HEK293 (cell line): ENCODE data around the gene ANAPC2.

Experiments
- CTCF ChIA-PET: fragments of 350-600 bp; formaldehyde crosslinking; extraction: SDS; loops from one replicate; lab custom pipeline; 2021; ENCODE audit warnings: antibody characterized with exemption; lab: Yijun Ruan, JAX
- POLR2A ChIA-PET: fragments of 300-600 bp; formaldehyde crosslinking; extraction: SDS; loops from one replicate; lab custom pipeline; 2020; ENCODE audit warnings: antibody characterized with exemption, inconsistent platforms; lab: Yijun Ruan, JAX
- H3K27ac ChIP-seq: fragments of 200-500 bp; sonication (Bioruptor generic); 2 replicates; pipeline ENCODE4 v1.5.1; 2014; ENCODE audit warnings: low read depth, low read length, control low read depth, inconsistent platforms; ENCODE audit errors: extremely low read depth
- H3K36me3 ChIP-seq, 2 experiments: fragments of 200-500 bp in 1 of 2; sonication (Bioruptor generic) in 1 of 2; 1 replicate in 1 of 2; 2 replicates in 1 of 2; pipeline ENCODE4 v1.5.1; 2014 to 2017; ENCODE audit warnings: inconsistent platforms in 2 of 2, low read length in 2 of 2; ENCODE audit not compliant: control insufficient read depth in 2 of 2, insufficient read depth in 1 of 2
- H3K4me1 ChIP-seq: fragments of 200-500 bp; sonication (Bioruptor generic); 2 replicates; pipeline ENCODE4 v1.5.1; 2014; ENCODE audit warnings: mild to moderate bottlenecking, low read length, inconsistent platforms; ENCODE audit not compliant: control insufficient read depth, insufficient read depth
- H3K4me3 ChIP-seq: 2 replicates; pipeline ENCODE4 v1.5.1; 2011; ENCODE audit warnings: low read depth, mild to moderate bottlenecking, control low read depth, low read length, moderate library complexity
- H3K9me3 ChIP-seq: fragments of 200-500 bp; sonication (Bioruptor generic); 2 replicates; pipeline ENCODE4 v1.5.1; 2014; ENCODE audit warnings: low read depth, low read length, inconsistent platforms; ENCODE audit not compliant: control insufficient read depth, insufficient read depth
- GLIS2 ChIP-seq: fragments of 450-650 bp; formaldehyde crosslinking; IDR thresholded peaks from 2 replicates; pipeline ENCODE4 v1.5.1; 2016; ENCODE audit warnings: missing biosample characterization, missing genetic modification characterization
- KLF8 ChIP-seq: fragments of 450-650 bp; formaldehyde crosslinking; IDR thresholded peaks from 2 replicates; pipeline ENCODE4 v1.5.1; 2016; ENCODE audit warnings: missing biosample characterization, missing genetic modification characterization
- SP2 ChIP-seq: fragments of 450-650 bp; formaldehyde crosslinking; IDR thresholded peaks from 2 replicates; pipeline ENCODE4 v1.5.1; 2016; ENCODE audit warnings: missing biosample characterization, missing genetic modification characterization
- SP3 ChIP-seq: fragments of 450-650 bp; formaldehyde crosslinking; IDR thresholded peaks from 2 replicates; pipeline ENCODE4 v1.5.1; 2016; ENCODE audit warnings: missing biosample characterization, missing genetic modification characterization
- TCF7L2 ChIP-seq: IDR thresholded peaks from 2 replicates; pipeline ENCODE4 v1.6.1; 2011; ENCODE audit warnings: low read depth, mild to moderate bottlenecking, inconsistent platforms, low read length, moderate library complexity, borderline replicate concordance
- YY2 ChIP-seq: fragments of 450-650 bp; formaldehyde crosslinking; IDR thresholded peaks from 2 replicates; pipeline ENCODE4 v1.5.1; 2016; ENCODE audit warnings: missing biosample characterization, missing genetic modification characterization
- ZBTB17 ChIP-seq: fragments of 450-650 bp; formaldehyde crosslinking; IDR thresholded peaks from 2 replicates; pipeline ENCODE4 v1.5.1; 2016; ENCODE audit warnings: missing biosample characterization, missing genetic modification characterization
- ZBTB48 ChIP-seq: fragments of 450-650 bp; formaldehyde crosslinking; IDR thresholded peaks from 2 replicates; pipeline ENCODE4 v1.5.1; 2016; ENCODE audit warnings: missing biosample characterization, missing genetic modification characterization
- ZBTB8A ChIP-seq: fragments of 450-650 bp; formaldehyde crosslinking; IDR thresholded peaks from 2 replicates; pipeline ENCODE4 v1.5.1; 2016; ENCODE audit warnings: missing biosample characterization, missing genetic modification characterization
- ZNF174 ChIP-seq: fragments of 450-650 bp; formaldehyde crosslinking; IDR thresholded peaks from 2 replicates; pipeline ENCODE4 v1.5.0; 2017; ENCODE audit warnings: missing biosample characterization, mild to moderate bottlenecking, missing genetic modification characterization
- ZNF211 ChIP-seq: fragments of 450-650 bp; formaldehyde crosslinking; IDR thresholded peaks from 2 replicates; pipeline ENCODE4 v1.5.1; 2016; ENCODE audit warnings: low read depth, missing biosample characterization, missing genetic modification characterization
- ZNF24 ChIP-seq: fragments of 450-650 bp; formaldehyde crosslinking; IDR thresholded peaks from 2 replicates; pipeline ENCODE4 v1.5.1; 2016; ENCODE audit warnings: missing biosample characterization, missing genetic modification characterization
- ZNF394 ChIP-seq: fragments of 450-650 bp; formaldehyde crosslinking; IDR thresholded peaks from 2 replicates; pipeline ENCODE4 v1.5.1; 2016; ENCODE audit warnings: missing biosample characterization, missing genetic modification characterization, mild to moderate bottlenecking, moderate library complexity, borderline replicate concordance
- ZNF433 ChIP-seq: fragments of 450-650 bp; formaldehyde crosslinking; IDR thresholded peaks from 2 replicates; pipeline ENCODE4 v1.5.1; 2016; ENCODE audit warnings: missing biosample characterization, missing genetic modification characterization, low read depth
- ZNF600 ChIP-seq: fragments of 450-650 bp; formaldehyde crosslinking; IDR thresholded peaks from 2 replicates; pipeline ENCODE4 v1.5.1; 2016; ENCODE audit warnings: missing biosample characterization, missing genetic modification characterization
- ZNF658 ChIP-seq: fragments of 450-650 bp; formaldehyde crosslinking; IDR thresholded peaks from 2 replicates; pipeline ENCODE4; 2016; ENCODE audit warnings: missing biosample characterization, missing genetic modification characterization
- ZNF768 ChIP-seq: fragments of 450-650 bp; formaldehyde crosslinking; IDR thresholded peaks from 2 replicates; pipeline ENCODE4 v1.5.1; 2018; ENCODE audit warnings: missing biosample characterization, mild to moderate bottlenecking, missing genetic modification characterization
- ZNF777 ChIP-seq: fragments of 450-650 bp; formaldehyde crosslinking; IDR thresholded peaks from 2 replicates; pipeline ENCODE4 v1.5.1; 2017; ENCODE audit warnings: missing biosample characterization, missing genetic modification characterization, borderline replicate concordance
- TF ChIP-seq, protein P1 (sequence below): fragments of 450-650 bp; formaldehyde crosslinking; IDR thresholded peaks from 2 replicates; pipeline ENCODE4 v1.5.1; 2017; ENCODE audit warnings: missing biosample characterization, missing genetic modification characterization
- TF ChIP-seq, protein P2 (sequence below): fragments of 450-650 bp; formaldehyde crosslinking; optimal IDR thresholded peaks from 2 replicates; pipeline ENCODE3; 2016; ENCODE audit warnings: missing biosample characterization, mild to moderate bottlenecking, missing genetic modification characterization
- TF ChIP-seq, protein P3 (sequence below): IDR thresholded peaks from 2 replicates; pipeline ENCODE4 v1.6.1; 2011; ENCODE audit warnings: mild to moderate bottlenecking, low read depth, low read length, borderline replicate concordance
- TF ChIP-seq, protein P4 (sequence below): fragments of 450-650 bp; formaldehyde crosslinking; IDR thresholded peaks from 2 replicates; pipeline ENCODE4 v1.5.1; 2016; ENCODE audit warnings: missing biosample characterization, missing genetic modification characterization

ANAPC2 gene

DNA sequence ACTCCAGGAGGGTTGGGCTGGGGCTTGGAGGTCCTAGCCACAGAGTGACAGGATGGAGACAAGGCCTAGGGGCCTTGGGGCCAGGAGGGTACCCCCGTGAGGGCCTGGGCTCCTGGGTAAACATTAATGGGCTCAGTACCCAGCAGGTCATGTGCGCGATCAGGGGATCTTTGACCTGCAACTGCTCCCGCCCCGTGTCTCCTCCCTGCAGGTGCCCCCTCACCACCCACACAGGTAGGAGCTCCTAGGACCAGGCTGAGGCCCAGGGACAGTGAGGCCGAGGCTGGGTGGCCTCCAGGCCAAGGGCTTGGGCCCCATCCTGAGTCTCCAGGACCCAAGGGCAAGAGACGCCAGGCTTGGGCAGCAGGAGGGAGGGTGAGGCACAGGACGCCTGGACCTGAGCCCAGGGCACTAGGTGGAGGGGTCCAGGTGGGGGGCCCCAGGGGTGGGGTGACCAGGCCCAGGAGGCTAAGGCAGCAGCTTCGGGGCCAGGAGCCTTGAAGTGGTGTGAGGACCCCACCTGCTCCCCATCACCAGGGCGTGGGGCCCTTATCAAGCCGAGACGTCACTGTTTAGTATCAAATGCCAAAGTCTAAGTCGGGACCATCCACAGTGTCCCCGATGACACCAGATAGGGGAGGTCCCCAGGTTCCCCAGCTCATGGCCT, 42.5 kb upstream of the ANAPC2 start, which contains the start of gene SLC34A3:
SLC34A3 (plus strand) TSS at position 197 of the 667 bp plus-strand sequence. CDS start 802 bp downstream, outside the sequence.
- no peak within 1 kb of the TSS for H3K27ac ChIP-seq
- H3K36me3 ChIP-seq: no peaks in the 10 kb centered on the region
- ChIA-PET CTCF (interaction anchor here (0.6 kb wide), 1 partner anchor 106 kb away, joined by 3 read pairs; no protein-coding TSS in a partner anchor), POLR2A (interaction anchor here (0.8 to 17.2 kb wide), 3 partner anchors 10 to 23 kb away, joined by 3 to 304 read pairs (median 234); partner anchors contain the start of genes NDOR1, TMEM203, TPRN and TUBB4B)
- H3K9me3 ChIP-seq: no peaks in the 10 kb centered on the region
- no peak within 1 kb of the TSS for H3K4me3 ChIP-seq
- H3K4me1 ChIP-seq: no peaks in the 10 kb centered on the region
- TF ChIP-seq, protein P1, sequence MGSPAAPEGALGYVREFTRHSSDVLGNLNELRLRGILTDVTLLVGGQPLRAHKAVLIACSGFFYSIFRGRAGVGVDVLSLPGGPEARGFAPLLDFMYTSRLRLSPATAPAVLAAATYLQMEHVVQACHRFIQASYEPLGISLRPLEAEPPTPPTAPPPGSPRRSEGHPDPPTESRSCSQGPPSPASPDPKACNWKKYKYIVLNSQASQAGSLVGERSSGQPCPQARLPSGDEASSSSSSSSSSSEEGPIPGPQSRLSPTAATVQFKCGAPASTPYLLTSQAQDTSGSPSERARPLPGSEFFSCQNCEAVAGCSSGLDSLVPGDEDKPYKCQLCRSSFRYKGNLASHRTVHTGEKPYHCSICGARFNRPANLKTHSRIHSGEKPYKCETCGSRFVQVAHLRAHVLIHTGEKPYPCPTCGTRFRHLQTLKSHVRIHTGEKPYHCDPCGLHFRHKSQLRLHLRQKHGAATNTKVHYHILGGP (tag by site-specific recombination): no peak
- TF ChIP-seq, protein P2, sequence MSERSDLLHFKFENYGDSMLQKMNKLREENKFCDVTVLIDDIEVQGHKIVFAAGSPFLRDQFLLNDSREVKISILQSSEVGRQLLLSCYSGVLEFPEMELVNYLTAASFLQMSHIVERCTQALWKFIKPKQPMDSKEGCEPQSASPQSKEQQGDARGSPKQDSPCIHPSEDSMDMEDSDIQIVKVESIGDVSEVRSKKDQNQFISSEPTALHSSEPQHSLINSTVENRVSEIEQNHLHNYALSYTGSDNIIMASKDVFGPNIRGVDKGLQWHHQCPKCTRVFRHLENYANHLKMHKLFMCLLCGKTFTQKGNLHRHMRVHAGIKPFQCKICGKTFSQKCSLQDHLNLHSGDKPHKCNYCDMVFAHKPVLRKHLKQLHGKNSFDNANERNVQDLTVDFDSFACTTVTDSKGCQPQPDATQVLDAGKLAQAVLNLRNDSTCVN (tag by site-specific recombination): no peak
- TF ChIP-seq ZNF394 (no peak), YY2 (tag by site-specific recombination) (no peak), ZNF658 (tag by site-specific recombination) (no peak), ZNF768 (tag by site-specific recombination) (no peak), GLIS2 (tag by site-specific recombination) (peak; percentile 52; the same call in 1 of the 2 replicates), TCF7L2 (no peak), SP2 (tag by site-specific recombination) (no peak), SP3 (tag by site-specific recombination) (peak; percentile 24; the same call in 1 of the 2 replicates), ZBTB48 (no peak), ZBTB17 (no peak), ZNF24 (tag by site-specific recombination) (no peak), ZNF174 (tag by site-specific recombination) (no peak)

DNA sequence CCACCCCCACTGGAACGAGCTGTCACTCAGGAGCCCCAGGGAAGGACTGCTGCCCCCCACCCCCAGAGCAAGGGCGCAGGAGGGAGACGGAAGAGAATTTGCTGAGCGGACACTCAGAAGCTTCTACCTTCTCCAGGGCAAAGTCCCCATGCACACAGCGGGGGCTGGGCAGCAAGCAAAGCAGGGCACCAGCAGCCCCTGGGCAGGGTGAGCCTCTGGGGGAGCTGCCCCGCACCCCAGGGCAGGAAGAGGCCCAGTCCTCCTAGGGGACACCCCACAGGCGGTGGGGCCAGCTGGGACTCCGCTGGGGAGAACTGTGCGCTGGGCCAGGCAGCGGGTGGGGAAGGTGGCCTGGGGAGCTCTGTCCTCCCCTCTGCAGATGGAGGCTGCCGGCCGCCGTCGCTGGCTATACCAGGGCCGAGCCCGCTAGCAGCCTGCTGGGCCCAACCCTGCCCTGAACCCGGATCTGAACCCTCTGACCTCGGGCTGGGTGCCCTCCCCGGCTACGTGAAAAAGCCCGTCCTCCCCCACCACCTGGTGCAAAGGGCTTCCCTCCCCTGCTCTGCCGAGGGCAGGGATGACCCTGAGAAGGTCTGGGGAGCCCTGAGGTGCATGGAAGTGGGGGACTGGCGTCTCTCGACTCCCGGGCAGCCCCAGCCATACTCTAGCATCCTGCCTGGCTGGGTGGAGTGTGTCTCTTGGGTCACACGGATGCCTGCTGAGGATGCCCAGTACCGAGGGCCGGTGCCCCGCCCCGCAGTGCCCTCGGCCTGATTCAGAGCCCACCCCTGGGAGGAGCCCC, 41.7 kb upstream of the ANAPC2 start:
- Histone ChIP-seq H3K36me3 (no peaks in the 10 kb centered on the region), H3K4me1 (no peaks in the 10 kb centered on the region), H3K9me3 (no peaks in the 10 kb centered on the region), H3K4me3 (no peak overlapping the region), H3K27ac (no peak overlapping the region)
- ChIA-PET POLR2A (interaction anchor here (0.6 to 17.2 kb wide), 6 partner anchors 11 to 160 kb away, joined by 3 to 304 read pairs (median 8); partner anchors contain the start of genes NDOR1, SAPCD2, SSNA1 and TMEM203), CTCF (interaction anchor here (0.6 to 5.6 kb wide), 7 partner anchors 50 to 332 kb away, joined by 3 to 69 read pairs (median 3); partner anchors contain the start of gene NPDC1)
- TF ChIP-seq, protein P3, sequence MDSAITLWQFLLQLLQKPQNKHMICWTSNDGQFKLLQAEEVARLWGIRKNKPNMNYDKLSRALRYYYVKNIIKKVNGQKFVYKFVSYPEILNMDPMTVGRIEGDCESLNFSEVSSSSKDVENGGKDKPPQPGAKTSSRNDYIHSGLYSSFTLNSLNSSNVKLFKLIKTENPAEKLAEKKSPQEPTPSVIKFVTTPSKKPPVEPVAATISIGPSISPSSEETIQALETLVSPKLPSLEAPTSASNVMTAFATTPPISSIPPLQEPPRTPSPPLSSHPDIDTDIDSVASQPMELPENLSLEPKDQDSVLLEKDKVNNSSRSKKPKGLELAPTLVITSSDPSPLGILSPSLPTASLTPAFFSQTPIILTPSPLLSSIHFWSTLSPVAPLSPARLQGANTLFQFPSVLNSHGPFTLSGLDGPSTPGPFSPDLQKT: no peak
- TF ChIP-seq ZNF211 (tag by site-specific recombination) (no peak), ZNF433 (no peak), KLF8 (tag by site-specific recombination) (no peak), ZBTB8A (tag by site-specific recombination) (0 out of 2 replicates have a peak, but pooled peaks have one; percentile 29), TCF7L2 (no peak), ZNF777 (tag by site-specific recombination) (no peak), ZNF600 (tag by site-specific recombination) (peak; percentile 80)
- TF ChIP-seq, protein P4, sequence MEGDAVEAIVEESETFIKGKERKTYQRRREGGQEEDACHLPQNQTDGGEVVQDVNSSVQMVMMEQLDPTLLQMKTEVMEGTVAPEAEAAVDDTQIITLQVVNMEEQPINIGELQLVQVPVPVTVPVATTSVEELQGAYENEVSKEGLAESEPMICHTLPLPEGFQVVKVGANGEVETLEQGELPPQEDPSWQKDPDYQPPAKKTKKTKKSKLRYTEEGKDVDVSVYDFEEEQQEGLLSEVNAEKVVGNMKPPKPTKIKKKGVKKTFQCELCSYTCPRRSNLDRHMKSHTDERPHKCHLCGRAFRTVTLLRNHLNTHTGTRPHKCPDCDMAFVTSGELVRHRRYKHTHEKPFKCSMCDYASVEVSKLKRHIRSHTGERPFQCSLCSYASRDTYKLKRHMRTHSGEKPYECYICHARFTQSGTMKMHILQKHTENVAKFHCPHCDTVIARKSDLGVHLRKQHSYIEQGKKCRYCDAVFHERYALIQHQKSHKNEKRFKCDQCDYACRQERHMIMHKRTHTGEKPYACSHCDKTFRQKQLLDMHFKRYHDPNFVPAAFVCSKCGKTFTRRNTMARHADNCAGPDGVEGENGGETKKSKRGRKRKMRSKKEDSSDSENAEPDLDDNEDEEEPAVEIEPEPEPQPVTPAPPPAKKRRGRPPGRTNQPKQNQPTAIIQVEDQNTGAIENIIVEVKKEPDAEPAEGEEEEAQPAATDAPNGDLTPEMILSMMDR (tag by site-specific recombination): no peak
- TF ChIP-seq, protein P2 (tag by site-specific recombination): no peak
